ENCODE data around the gene ADAMTS3. TPM values are rescaled to one million over a fixed set of nuclear protein-coding genes. Genes with fewer than 3 reads are reported as not detected.

The ADAMTS3 gene
- total RNA-seq, 1 donor from 2014 or later, result 10.3 TPM

GRCh38 chr4:72319601-72320021 lies 249.4 kb downstream of the ADAMTS3 start:
- Mint-ChIP-seq H3K27me3 (no peaks in the 10 kb centered on the region), H3K9me3 (no peaks in the 10 kb centered on the region), H3K36me3 (no peaks in the 10 kb centered on the region), H3K4me1 (ENCODE audit: unreplicated experiment) (no peaks in the 10 kb centered on the region), H3K27ac (no peak overlapping the region), H3K4me3 (no peak overlapping the region)
- DNase-seq (ENCODE audit: extremely low spot score, unreplicated experiment), result no peak
- TF ChIP-seq CTCF (conservative IDR thresholded peaks at IDR 0.05), result no peak

GRCh38 chr4:72318421-72319170 lies 250.4 kb downstream of the ADAMTS3 start:
- no peaks in the 10 kb centered on the region for H3K36me3 Mint-ChIP-seq
- TF ChIP-seq CTCF (conservative IDR thresholded peaks at IDR 0.05), result no peak
- no peak overlapping the region for H3K4me3 Mint-ChIP-seq
- no peaks in the 10 kb centered on the region for H3K9me3 Mint-ChIP-seq
- no peak for DNase-seq (ENCODE audit: extremely low spot score, unreplicated experiment)
- H3K4me1 Mint-ChIP-seq (ENCODE audit: unreplicated experiment), result no peaks in the 10 kb centered on the region
- H3K27me3 Mint-ChIP-seq, result no peaks in the 10 kb centered on the region
- no peak overlapping the region for H3K27ac Mint-ChIP-seq

- Mint-ChIP-seq H3K36me3 (peaks cover 5% of the 10 kb centered on the region), H3K4me1 (ENCODE audit: unreplicated experiment) (peaks cover 9% of the 10 kb centered on the region), H3K4me3 (no peak overlapping the region), H3K27ac (no peak overlapping the region), H3K27me3 (no peaks in the 10 kb centered on the region), H3K9me3 (no peaks in the 10 kb centered on the region)
- TF ChIP-seq CTCF (conservative IDR thresholded peaks at IDR 0.05), result no peak
- DNase-seq (ENCODE audit: extremely low spot score, unreplicated experiment), result no peak
These were observed 254.2 kb downstream of the ADAMTS3 start for GRCh38 chr4:72314869-72315268.

GRCh38 chr4:72313121-72313520 lies 255.9 kb downstream of the ADAMTS3 start:
- H3K36me3 Mint-ChIP-seq, result peaks cover 5% of the 10 kb centered on the region
- TF ChIP-seq CTCF (conservative IDR thresholded peaks at IDR 0.05), result no peak
- peak overlapping the region; percentile 30 for H3K4me3 Mint-ChIP-seq
- H3K27ac Mint-ChIP-seq, result peak overlapping the region; percentile 46
- no peaks in the 10 kb centered on the region for H3K27me3 Mint-ChIP-seq
- no peaks in the 10 kb centered on the region for H3K9me3 Mint-ChIP-seq
- no peak for DNase-seq (ENCODE audit: extremely low spot score, unreplicated experiment)
- peaks cover 9% of the 10 kb centered on the region for H3K4me1 Mint-ChIP-seq (ENCODE audit: unreplicated experiment)

GRCh38 chr4:72312032-72312650 lies 256.9 kb downstream of the ADAMTS3 start:
- peaks cover 5% of the 10 kb centered on the region for H3K36me3 Mint-ChIP-seq
- no peaks in the 10 kb centered on the region for H3K9me3 Mint-ChIP-seq
- TF ChIP-seq CTCF (conservative IDR thresholded peaks at IDR 0.05), result no peak
- peaks cover 9% of the 10 kb centered on the region for H3K4me1 Mint-ChIP-seq (ENCODE audit: unreplicated experiment)
- no peak overlapping the region for H3K4me3 Mint-ChIP-seq
- no peak for DNase-seq (ENCODE audit: extremely low spot score, unreplicated experiment)
- H3K27me3 Mint-ChIP-seq, result no peaks in the 10 kb centered on the region
- H3K27ac Mint-ChIP-seq, result peak overlapping the region; percentile 14

Data from type B pancreatic cell (in vitro differentiated cells).